Measurements from ENCODE around the gene PNPLA5.

PNPLA5 gene

DNA sequence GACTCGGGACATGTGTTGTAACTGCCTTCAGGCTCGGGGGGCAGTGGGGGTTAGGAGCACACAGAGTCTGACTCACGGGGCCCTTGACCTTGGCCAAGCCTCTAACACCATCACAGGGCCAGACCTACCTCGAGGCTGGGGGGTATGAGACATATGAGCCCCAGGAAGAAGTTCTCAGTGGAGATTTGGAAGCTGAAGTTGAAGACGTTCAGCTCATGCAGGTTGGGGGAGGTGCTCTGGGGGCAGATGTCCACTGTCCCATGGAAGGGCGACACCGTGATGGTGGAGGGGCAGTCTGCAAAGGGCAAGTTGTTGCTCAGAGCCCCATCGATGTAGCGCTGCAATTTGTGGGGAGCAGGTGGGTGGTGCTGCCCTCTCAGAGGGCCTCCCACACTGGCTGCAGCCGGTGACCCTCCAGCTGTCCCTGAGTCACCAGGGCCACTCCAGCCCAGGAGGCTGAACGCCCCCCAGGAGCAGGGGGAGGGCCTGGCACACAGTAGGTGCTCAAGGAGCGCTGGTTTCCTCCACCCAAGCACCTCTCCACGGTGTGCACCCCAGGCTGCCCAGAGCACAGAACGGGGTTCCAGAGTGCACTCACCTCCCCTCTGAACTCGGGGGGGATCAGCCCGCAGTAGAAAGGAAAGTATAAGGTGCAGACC, 2.5 kb downstream of the PNPLA5 start:
- peaks cover 3% of the 10 kb centered on the region for H3K9me3 Mint-ChIP-seq
- H3K4me1 Mint-ChIP-seq = no peaks in the 10 kb centered on the region
- no peak overlapping the region for H3K27ac Mint-ChIP-seq
- TF ChIP-seq, protein P1, sequence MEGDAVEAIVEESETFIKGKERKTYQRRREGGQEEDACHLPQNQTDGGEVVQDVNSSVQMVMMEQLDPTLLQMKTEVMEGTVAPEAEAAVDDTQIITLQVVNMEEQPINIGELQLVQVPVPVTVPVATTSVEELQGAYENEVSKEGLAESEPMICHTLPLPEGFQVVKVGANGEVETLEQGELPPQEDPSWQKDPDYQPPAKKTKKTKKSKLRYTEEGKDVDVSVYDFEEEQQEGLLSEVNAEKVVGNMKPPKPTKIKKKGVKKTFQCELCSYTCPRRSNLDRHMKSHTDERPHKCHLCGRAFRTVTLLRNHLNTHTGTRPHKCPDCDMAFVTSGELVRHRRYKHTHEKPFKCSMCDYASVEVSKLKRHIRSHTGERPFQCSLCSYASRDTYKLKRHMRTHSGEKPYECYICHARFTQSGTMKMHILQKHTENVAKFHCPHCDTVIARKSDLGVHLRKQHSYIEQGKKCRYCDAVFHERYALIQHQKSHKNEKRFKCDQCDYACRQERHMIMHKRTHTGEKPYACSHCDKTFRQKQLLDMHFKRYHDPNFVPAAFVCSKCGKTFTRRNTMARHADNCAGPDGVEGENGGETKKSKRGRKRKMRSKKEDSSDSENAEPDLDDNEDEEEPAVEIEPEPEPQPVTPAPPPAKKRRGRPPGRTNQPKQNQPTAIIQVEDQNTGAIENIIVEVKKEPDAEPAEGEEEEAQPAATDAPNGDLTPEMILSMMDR (IDR thresholded peaks at IDR 0.05; ENCODE audit: unreplicated experiment in 3 of 3) = no peak
- H3K36me3 Mint-ChIP-seq (ENCODE audit: low read depth) = no peaks in the 10 kb centered on the region
- peaks cover 87% of the 10 kb centered on the region for H3K27me3 Mint-ChIP-seq (ENCODE audit: low read depth)
- no peak overlapping the region for H3K4me3 Mint-ChIP-seq

DNA sequence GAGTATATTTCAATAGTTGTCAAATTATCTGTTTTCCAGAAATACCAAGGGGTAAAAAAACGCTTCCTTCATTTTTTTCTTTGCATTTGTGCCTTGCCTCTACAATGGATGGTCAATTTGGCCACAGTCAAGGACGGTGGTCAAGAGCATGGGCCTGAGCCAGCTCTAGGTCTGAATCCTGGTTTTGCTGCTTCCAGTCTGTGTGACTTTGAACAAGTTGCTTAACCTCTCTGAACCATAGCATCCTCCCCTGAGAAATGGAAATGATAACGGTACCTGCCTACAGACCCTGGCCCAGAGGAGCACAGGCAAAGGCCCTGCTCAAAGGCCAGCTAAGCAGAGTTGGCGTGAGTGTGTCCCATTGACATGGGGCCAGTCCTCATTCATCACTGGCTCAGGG, 3.1 kb downstream of the PNPLA5 start:
- Mint-ChIP-seq H3K27me3 (ENCODE audit: low read depth) (peaks cover 84% of the 10 kb centered on the region), H3K4me1 (no peaks in the 10 kb centered on the region), H3K4me3 (no peak overlapping the region), H3K27ac (no peak overlapping the region), H3K36me3 (ENCODE audit: low read depth) (no peaks in the 10 kb centered on the region), H3K9me3 (peaks cover 3% of the 10 kb centered on the region)
- TF ChIP-seq, protein P1 (IDR thresholded peaks at IDR 0.05; ENCODE audit: unreplicated experiment in 3 of 3) = no peak

DNA sequence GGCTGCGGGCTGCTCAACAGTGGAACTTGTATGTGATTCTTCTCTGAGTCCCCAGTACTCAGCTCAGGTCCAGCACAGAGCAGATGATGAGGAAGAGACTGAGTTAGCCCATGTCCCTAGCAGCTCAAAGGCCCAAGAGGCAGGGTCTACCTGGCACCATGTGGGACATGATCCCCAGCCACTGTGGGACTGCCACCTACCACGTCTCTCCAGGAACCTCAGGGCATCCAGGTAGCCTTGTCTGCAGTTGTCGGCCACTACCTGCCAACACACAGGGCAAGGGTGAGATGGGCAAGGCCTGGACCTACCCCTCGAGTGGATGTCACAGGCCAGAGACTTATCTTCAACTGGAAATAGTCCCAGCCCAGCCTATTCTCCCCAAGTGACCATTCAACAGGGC, 4.4 kb downstream of the PNPLA5 start:
- no peak overlapping the region for H3K27ac Mint-ChIP-seq
- H3K4me1 Mint-ChIP-seq = no peaks in the 10 kb centered on the region
- H3K9me3 Mint-ChIP-seq = peaks cover 3% of the 10 kb centered on the region
- H3K27me3 Mint-ChIP-seq (ENCODE audit: low read depth) = peaks cover 83% of the 10 kb centered on the region
- H3K36me3 Mint-ChIP-seq (ENCODE audit: low read depth) = no peaks in the 10 kb centered on the region
- TF ChIP-seq, protein P1 (IDR thresholded peaks at IDR 0.05; ENCODE audit: unreplicated experiment in 3 of 3) = no peak
- H3K4me3 Mint-ChIP-seq = no peak overlapping the region

DNA sequence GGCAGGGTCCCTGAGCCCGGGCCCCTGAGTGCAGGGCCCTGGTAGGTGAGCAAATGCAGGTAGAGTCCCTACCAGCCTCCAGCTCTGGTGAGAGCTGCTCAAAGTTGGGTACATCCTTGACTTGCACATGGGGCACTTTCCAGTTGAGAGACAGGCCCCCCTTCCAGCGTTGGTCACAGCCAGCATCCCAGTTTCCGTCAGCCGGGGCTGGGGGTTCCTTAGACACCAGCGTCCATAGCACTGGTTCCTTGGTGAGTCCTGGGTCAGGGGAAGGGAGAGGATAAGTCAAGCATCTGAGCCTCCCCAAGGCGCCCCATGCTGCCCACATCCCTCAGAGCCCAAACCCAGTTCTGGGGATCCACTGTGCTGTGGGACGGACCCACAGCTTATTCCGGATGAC, 5.6 kb downstream of the PNPLA5 start:
- H3K27ac Mint-ChIP-seq = no peak overlapping the region
- H3K4me3 Mint-ChIP-seq = no peak overlapping the region
- H3K27me3 Mint-ChIP-seq (ENCODE audit: low read depth) = peaks cover 74% of the 10 kb centered on the region
- H3K9me3 Mint-ChIP-seq = peaks cover 3% of the 10 kb centered on the region
- H3K36me3 Mint-ChIP-seq (ENCODE audit: low read depth) = no peaks in the 10 kb centered on the region
- TF ChIP-seq, protein P1 (IDR thresholded peaks at IDR 0.05; ENCODE audit: unreplicated experiment in 3 of 3) = no peak
- no peaks in the 10 kb centered on the region for H3K4me1 Mint-ChIP-seq

DNA sequence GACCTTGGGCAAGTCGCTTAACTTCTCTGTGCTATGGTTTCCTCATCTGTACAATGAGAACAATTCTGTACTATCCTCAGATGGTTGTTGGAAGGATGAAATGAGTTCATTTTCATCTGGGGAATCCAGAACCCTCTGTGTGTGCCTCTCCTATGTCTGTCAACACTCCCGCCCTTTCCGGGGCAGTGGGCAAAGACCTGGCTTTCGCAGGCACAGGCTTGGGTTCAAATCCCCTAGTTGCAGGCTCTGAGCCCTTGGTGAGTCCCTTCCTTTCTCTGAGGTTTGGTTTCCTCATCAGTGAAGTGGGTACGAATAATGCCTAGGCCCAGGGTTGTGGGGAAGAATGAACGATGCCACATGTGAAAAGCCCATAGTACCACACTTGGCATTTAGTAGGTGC, 6.0 kb downstream of the PNPLA5 start:
- Mint-ChIP-seq H3K27ac (no peak overlapping the region), H3K36me3 (ENCODE audit: low read depth) (no peaks in the 10 kb centered on the region), H3K27me3 (ENCODE audit: low read depth) (peaks cover 73% of the 10 kb centered on the region), H3K9me3 (peaks cover 3% of the 10 kb centered on the region), H3K4me1 (no peaks in the 10 kb centered on the region), H3K4me3 (no peak overlapping the region)
- TF ChIP-seq, protein P1 (IDR thresholded peaks at IDR 0.05; ENCODE audit: unreplicated experiment in 3 of 3) = no peak

DNA sequence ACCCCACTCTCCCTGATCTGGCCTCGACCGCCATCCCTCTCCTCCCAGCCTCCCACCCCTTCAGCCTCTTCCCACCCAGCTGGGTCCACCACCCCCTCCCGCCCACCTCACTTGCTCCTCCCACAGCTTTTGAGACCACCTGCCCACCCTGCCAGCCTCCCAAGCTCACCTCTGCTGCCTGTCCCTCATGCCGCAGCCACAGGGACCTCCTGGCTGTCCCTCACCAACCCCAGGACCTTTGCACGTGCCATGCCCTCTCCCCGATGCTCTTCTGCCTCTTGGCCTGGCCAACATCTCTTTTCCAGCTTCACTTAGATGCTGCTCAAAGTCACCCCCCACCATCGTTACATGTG, 6.5 kb downstream of the PNPLA5 start:
- no peak overlapping the region for H3K27ac Mint-ChIP-seq
- no peak overlapping the region for H3K4me3 Mint-ChIP-seq
- TF ChIP-seq, protein P1 (IDR thresholded peaks at IDR 0.05; ENCODE audit: unreplicated experiment in 3 of 3) = no peak
- H3K27me3 Mint-ChIP-seq (ENCODE audit: low read depth) = peaks cover 70% of the 10 kb centered on the region
- no peaks in the 10 kb centered on the region for H3K36me3 Mint-ChIP-seq (ENCODE audit: low read depth)
- no peaks in the 10 kb centered on the region for H3K4me1 Mint-ChIP-seq
- peaks cover 3% of the 10 kb centered on the region for H3K9me3 Mint-ChIP-seq

Data from nephron (organoid).